Measurements from ENCODE around the gene PFDN5. TPM values are rescaled to one million over a fixed set of nuclear protein-coding genes. Genes with fewer than 3 reads are reported as not detected.

The PFDN5 gene
- total RNA-seq (377 and 379 TPM in 2 replicates), polyA plus RNA-seq (415 and 441 TPM in 2 replicates)

DNA sequence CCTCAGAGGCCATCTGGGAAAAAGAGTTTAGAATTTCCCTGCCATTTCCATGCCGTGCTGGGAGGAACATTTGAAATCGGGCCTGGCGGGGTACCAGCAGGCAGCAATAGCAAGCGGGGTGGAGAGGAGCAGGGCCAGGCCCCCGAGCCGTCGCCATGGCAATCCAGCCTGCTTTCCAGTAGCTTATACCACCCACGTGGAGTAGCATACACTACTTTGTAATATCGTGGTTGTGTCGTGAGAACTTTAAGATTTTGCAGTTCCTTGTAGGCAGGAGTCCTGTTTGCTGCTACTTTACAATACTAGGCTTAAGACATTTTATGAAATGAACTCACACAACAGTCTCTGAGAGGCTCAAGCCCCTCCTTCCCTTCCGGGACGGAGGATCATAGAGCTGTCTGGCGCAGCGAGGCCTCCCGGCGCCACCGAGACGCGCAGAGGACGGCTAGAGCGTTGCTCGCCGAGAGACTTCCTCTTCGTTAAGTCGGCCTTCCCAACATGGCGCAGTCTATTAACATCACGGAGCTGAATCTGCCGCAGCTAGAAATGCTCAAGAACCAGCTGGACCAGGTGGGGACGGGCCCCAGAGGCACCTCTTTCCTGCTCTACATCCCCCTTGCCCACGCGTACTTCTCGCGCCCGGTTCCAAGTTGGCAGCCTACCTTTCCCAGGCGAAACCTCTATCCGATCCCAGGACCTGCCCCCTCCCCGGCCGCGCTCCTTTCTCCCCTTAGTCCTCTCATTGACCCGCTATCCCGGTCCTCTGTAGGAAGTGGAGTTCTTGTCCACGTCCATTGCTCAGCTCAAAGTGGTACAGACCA, at the start of gene PFDN5:
TSS of gene PFDN5 (plus strand) at position 473 of the 821 bp plus-strand sequence. CDS start at position 499, 26 bp downstream.
- WGBS (ENCODE audit: low lambda C conversion rate, missing lambda C conversion rate) = 3% methylated on average over 42 of the region's 42 CpGs
- Histone ChIP-seq H3K79me2 (peaks cover 26% of the 10 kb centered on the region), H3K4me3 (peak within 1 kb of the TSS; percentile 50), H3K36me3 (replicated peaks; ENCODE audit: insufficient read depth, low read depth) (no peaks in the 10 kb centered on the region), H3K9me2 (replicated peaks; ENCODE audit: insufficient read depth) (no peaks in the 10 kb centered on the region), H3K9me3 (ENCODE audit: low read depth) (no peaks in the 10 kb centered on the region), H3K27me3 (no peaks in the 10 kb centered on the region), H3K4me1 (ENCODE audit: insufficient read depth) (peaks cover 24% of the 10 kb centered on the region), H4K20me1 (ENCODE audit: insufficient read depth, poor library complexity, severe bottlenecking) (no peaks in the 10 kb centered on the region), H3K27ac (peak within 1 kb of the TSS; percentile 88), H3K4me2 (peak within 1 kb of the TSS; percentile 79), H2AFZ (peak within 1 kb of the TSS; percentile 79)
- TF ChIP-seq EZH2 (IDR thresholded peaks at IDR 0.05; ENCODE audit: borderline replicate concordance) (no peak), EZH2phosphoT487 (IDR thresholded peaks at IDR 0.05; ENCODE audit: low read depth, severe bottlenecking, unreplicated experiment) (no peak)
- TF ChIP-seq, protein P1, sequence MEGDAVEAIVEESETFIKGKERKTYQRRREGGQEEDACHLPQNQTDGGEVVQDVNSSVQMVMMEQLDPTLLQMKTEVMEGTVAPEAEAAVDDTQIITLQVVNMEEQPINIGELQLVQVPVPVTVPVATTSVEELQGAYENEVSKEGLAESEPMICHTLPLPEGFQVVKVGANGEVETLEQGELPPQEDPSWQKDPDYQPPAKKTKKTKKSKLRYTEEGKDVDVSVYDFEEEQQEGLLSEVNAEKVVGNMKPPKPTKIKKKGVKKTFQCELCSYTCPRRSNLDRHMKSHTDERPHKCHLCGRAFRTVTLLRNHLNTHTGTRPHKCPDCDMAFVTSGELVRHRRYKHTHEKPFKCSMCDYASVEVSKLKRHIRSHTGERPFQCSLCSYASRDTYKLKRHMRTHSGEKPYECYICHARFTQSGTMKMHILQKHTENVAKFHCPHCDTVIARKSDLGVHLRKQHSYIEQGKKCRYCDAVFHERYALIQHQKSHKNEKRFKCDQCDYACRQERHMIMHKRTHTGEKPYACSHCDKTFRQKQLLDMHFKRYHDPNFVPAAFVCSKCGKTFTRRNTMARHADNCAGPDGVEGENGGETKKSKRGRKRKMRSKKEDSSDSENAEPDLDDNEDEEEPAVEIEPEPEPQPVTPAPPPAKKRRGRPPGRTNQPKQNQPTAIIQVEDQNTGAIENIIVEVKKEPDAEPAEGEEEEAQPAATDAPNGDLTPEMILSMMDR (IDR thresholded peaks at IDR 0.05; ENCODE audit: poor library complexity) = no peak
- peak; percentile 93 for DNase-seq (ENCODE audit: low spot score)

DNA sequence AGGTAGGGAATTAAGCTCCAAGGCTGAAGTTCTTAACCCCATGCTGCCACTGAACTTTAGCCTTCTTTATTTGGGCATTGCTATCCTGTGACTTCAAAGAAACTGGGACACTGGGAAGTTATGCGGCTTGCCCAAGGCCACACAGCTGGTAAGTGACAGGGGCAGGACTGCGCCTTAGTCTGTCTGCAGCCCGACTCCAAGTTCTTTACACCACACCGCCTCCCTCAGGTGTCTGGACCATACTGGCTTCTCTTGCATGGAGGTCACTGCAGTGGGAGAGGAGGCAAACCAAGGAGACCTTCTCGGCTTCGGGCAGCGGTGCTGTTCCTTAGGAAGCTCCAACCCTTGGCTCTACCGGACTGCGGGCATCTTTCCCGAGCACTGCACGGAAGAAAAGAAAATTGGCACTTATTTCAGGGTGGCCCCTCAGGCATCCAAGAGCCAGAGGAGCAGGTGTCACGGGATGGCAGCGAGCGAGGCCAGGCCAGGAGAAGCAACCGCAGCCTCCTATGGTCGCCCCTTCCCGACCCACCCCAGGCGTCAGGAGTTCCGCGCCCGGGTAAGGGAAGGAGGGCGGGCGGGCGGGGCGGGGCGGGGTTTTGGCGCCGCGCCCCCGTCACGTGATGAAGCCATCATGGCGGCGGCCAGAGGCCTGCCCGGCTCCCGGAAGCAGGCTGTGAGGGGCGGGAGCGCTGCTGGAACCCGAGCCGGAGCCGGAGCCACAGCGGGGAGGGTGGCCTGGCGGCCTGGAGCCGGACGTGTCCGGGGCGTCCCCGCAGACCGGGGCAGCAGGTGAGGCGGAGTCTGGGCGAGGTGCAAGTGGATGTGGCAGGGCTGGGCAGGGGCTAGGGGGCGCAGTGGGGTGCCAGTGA, 43.6 kb upstream of the PFDN5 start:
- peak overlapping the region; percentile 99 for H3K4me2 ChIP-seq
- H3K4me3 ChIP-seq = peak overlapping the region; percentile 91
- H3K9me3 ChIP-seq (ENCODE audit: low read depth) = no peaks in the 10 kb centered on the region
- WGBS (ENCODE audit: low lambda C conversion rate, missing lambda C conversion rate) = 1% methylated on average over 18 of the region's 51 CpGs
- DNase-seq (ENCODE audit: low spot score) = peak; percentile 92
- H4K20me1 ChIP-seq (ENCODE audit: insufficient read depth, poor library complexity, severe bottlenecking) = no peaks in the 10 kb centered on the region
- no peaks in the 10 kb centered on the region for H3K36me3 ChIP-seq (replicated peaks; ENCODE audit: insufficient read depth, low read depth)
- H3K9me2 ChIP-seq (replicated peaks; ENCODE audit: insufficient read depth) = no peaks in the 10 kb centered on the region
- peaks cover 29% of the 10 kb centered on the region for H3K79me2 ChIP-seq
- H3K27me3 ChIP-seq = no peaks in the 10 kb centered on the region
- peak overlapping the region; percentile 99 for H3K27ac ChIP-seq
- H3K4me1 ChIP-seq (ENCODE audit: insufficient read depth) = peaks cover 20% of the 10 kb centered on the region
- H2AFZ ChIP-seq = peak overlapping the region; percentile 96
- TF ChIP-seq, protein P1 (IDR thresholded peaks at IDR 0.05; ENCODE audit: poor library complexity) = peak; percentile 59
- TF ChIP-seq EZH2phosphoT487 (IDR thresholded peaks at IDR 0.05; ENCODE audit: low read depth, severe bottlenecking, unreplicated experiment) = no peak

DNA sequence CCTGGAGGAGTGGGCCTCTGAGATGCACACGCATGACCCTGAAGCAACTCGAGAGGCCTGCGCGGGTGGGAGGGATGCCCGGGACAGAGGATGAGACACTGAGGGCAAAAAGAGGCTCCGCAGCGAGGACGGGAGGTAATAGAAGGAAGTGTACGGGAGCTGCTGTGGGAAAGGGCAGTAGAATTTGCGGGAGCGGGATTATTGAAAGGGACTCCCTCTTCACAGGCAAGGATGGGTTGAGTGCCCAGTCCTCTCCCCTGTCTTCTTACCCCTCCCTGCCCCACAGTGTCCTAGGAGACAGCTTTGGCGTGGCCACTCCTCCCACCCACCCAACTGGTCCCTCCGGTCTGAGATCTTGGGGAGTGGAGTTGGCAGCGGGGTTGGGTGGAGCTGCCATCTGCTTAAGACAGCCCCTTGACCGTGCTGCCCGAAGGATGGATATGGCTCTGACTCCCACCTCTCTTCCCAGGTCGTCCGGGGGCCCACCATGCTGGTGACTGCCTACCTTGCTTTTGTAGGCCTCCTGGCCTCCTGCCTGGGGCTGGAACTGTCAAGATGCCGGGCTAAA, 42.9 kb upstream of the PFDN5 start:
- Histone ChIP-seq H3K27me3 (no peaks in the 10 kb centered on the region), H2AFZ (peak overlapping the region; percentile 96), H3K79me2 (peaks cover 29% of the 10 kb centered on the region), H3K4me2 (peak overlapping the region; percentile 99), H3K9me3 (ENCODE audit: low read depth) (no peaks in the 10 kb centered on the region), H4K20me1 (ENCODE audit: insufficient read depth, poor library complexity, severe bottlenecking) (no peaks in the 10 kb centered on the region), H3K27ac (peak overlapping the region; percentile 99), H3K4me3 (peak overlapping the region; percentile 91), H3K9me2 (replicated peaks; ENCODE audit: insufficient read depth) (no peaks in the 10 kb centered on the region), H3K4me1 (ENCODE audit: insufficient read depth) (peaks cover 20% of the 10 kb centered on the region), H3K36me3 (replicated peaks; ENCODE audit: insufficient read depth, low read depth) (no peaks in the 10 kb centered on the region)
- TF ChIP-seq EZH2 (IDR thresholded peaks at IDR 0.05; ENCODE audit: borderline replicate concordance) = no peak
- no peak for TF ChIP-seq EZH2phosphoT487 (IDR thresholded peaks at IDR 0.05; ENCODE audit: low read depth, severe bottlenecking, unreplicated experiment)
- TF ChIP-seq, protein P1 (IDR thresholded peaks at IDR 0.05; ENCODE audit: poor library complexity) = no peak
- peak; percentile 42 for DNase-seq (ENCODE audit: low spot score)
- WGBS (ENCODE audit: low lambda C conversion rate, missing lambda C conversion rate) = 19% methylated on average over 17 of the region's 19 CpGs

All from hepatocyte (in vitro differentiated cells).